Transverse colon (tissue), 3 donors: ENCODE results near the gene DPAGT1.

Source experiments
- EP300 ChIP-seq: sonication (generic); formaldehyde crosslinking; IDR thresholded peaks from one replicate; pipeline ENCODE4 v1.6.1; 2017; ENCODE audit warnings: antibody characterized with exemption, low read depth
- POLR2A ChIP-seq: fragments of 450-650 bp; IDR thresholded peaks from one replicate; pipeline ENCODE4 v1.6.1; 2016; ENCODE audit warnings: antibody characterized with exemption, mild to moderate bottlenecking, moderate library complexity
- TF ChIP-seq, protein P1 (sequence below), 5 experiments: fragments of 200-600 bp in 3 of 5; fragments of 450-650 bp in 2 of 5; sonication (generic) in 3 of 5; IDR thresholded peaks; 1 replicate in 2 of 5; 2 replicates in 3 of 5; pipeline ENCODE4 v1.5.1; 2016 to 2017; ENCODE audit warnings: antibody characterized with exemption in 5 of 5, inconsistent platforms in 3 of 5, mild to moderate bottlenecking in 2 of 5, moderate library complexity in 1 of 5

- TF ChIP-seq POLR2A (no peak), EP300 (no peak)
- TF ChIP-seq, protein P1, sequence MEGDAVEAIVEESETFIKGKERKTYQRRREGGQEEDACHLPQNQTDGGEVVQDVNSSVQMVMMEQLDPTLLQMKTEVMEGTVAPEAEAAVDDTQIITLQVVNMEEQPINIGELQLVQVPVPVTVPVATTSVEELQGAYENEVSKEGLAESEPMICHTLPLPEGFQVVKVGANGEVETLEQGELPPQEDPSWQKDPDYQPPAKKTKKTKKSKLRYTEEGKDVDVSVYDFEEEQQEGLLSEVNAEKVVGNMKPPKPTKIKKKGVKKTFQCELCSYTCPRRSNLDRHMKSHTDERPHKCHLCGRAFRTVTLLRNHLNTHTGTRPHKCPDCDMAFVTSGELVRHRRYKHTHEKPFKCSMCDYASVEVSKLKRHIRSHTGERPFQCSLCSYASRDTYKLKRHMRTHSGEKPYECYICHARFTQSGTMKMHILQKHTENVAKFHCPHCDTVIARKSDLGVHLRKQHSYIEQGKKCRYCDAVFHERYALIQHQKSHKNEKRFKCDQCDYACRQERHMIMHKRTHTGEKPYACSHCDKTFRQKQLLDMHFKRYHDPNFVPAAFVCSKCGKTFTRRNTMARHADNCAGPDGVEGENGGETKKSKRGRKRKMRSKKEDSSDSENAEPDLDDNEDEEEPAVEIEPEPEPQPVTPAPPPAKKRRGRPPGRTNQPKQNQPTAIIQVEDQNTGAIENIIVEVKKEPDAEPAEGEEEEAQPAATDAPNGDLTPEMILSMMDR (IDR thresholded peaks at IDR 0.05): no peak
Observed at GRCh38 chr11:119092880-119093842, 8.5 kb downstream of the DPAGT1 start.
